Measurements from ENCODE around the gene EML6.

DNA sequence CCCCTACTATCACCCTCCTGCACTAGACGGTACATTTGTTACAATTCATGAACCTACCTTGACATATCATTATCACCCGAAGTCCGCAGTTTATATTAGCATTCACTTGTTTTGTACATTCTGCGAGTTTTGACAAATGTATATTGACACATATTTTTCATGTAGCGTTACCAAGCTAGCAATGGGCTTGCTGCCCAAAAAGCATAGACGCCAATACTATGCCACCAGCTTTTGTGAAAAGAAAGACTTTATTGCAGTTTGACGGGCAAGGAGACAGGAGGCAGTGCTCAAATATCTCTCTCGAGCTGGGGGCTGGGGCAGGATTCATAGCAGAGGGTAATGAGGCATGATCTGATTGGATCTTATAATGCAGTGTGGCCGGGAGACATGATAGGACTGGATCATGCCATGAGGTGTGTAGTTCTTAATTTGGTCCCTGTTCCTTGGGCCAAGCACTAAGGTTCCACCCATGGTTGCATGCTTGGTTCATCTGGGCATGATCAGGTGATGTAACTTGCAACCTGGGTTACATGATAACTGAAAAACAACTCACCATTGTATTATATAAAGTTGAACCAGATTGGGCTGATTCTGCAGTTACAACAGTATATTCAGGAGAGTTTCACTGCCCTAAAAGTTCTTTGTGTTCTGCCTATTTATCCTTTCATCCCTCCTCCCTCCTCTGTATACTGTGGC, 164.5 kb downstream of the EML6 start:
- TF ChIP-seq FOXP2 (optimal IDR thresholded peaks at IDR 0.05; ENCODE audit: borderline replicate concordance, extremely low read depth, extremely low read length, insufficient read depth) (no peak), TAF1 (IDR thresholded peaks at IDR 0.05; ENCODE audit: borderline replicate concordance, insufficient read depth, low read length) (no peak), POLR2AphosphoS5 (IDR thresholded peaks at IDR 0.05; ENCODE audit: low read depth, low read length) (no peak)
